DND-41 (cell line): Measurements from ENCODE around the gene GALNT6.

Experiments used
- EZH2 ChIP-seq: IDR thresholded peaks from 3 replicates; pipeline ENCODE4 v1.6.1; 2012; ENCODE audit warnings: borderline replicate concordance, low read depth, mild to moderate bottlenecking, moderate library complexity, low read length, inconsistent platforms; ENCODE audit not compliant: severe bottlenecking
- TF ChIP-seq, protein P1 (sequence below): IDR thresholded peaks from 2 replicates; pipeline ENCODE4 v1.5.1; 2012; ENCODE audit warnings: borderline replicate concordance, low read length, moderate library complexity, mild to moderate bottlenecking; ENCODE audit not compliant: poor library complexity, severe bottlenecking; ENCODE audit errors: extremely low read depth

DNA sequence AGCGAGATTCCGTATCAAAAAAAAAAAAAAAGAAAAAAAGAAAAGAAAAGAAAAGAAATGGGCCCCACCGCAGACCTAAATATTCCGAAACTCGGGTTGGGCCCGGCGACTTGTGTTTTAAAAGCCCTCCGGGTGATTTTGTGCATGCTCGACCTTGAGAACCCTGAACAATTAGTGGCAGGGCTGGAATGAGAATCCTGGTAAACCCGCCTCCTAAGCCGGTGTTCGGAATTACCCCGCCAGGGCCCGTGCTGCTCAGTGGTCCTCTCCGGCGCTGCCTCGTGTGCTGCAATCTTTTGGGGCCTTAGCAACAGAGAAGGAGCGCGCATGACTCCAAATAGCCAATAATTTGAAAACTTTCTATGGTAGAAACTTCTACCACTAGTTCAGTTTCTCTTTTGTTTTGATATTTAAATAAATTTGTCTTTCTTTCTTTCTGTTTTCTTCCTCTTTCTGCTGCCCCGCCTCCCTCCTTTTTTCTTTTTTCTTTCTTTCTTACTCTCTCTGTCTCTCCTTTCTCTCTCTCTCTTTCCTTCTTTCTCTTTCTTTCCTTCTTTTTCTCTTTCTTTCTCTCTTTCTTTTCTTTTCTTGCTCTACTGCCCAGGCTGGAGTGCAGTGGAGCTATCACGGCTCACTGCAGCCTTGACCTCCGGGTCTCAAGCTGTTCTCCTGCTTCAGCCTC lies 1.5 kb upstream of the GALNT6 start:
- no peak for TF ChIP-seq EZH2
- TF ChIP-seq, protein P1, sequence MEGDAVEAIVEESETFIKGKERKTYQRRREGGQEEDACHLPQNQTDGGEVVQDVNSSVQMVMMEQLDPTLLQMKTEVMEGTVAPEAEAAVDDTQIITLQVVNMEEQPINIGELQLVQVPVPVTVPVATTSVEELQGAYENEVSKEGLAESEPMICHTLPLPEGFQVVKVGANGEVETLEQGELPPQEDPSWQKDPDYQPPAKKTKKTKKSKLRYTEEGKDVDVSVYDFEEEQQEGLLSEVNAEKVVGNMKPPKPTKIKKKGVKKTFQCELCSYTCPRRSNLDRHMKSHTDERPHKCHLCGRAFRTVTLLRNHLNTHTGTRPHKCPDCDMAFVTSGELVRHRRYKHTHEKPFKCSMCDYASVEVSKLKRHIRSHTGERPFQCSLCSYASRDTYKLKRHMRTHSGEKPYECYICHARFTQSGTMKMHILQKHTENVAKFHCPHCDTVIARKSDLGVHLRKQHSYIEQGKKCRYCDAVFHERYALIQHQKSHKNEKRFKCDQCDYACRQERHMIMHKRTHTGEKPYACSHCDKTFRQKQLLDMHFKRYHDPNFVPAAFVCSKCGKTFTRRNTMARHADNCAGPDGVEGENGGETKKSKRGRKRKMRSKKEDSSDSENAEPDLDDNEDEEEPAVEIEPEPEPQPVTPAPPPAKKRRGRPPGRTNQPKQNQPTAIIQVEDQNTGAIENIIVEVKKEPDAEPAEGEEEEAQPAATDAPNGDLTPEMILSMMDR = no peak
